ENCODE data around the gene PLXNA2.

PLXNA2 gene

GRCh38 chr1:208203848-208204609 is 40.2 kb downstream of the PLXNA2 start:
- DNase-seq: no peak

DNA sequence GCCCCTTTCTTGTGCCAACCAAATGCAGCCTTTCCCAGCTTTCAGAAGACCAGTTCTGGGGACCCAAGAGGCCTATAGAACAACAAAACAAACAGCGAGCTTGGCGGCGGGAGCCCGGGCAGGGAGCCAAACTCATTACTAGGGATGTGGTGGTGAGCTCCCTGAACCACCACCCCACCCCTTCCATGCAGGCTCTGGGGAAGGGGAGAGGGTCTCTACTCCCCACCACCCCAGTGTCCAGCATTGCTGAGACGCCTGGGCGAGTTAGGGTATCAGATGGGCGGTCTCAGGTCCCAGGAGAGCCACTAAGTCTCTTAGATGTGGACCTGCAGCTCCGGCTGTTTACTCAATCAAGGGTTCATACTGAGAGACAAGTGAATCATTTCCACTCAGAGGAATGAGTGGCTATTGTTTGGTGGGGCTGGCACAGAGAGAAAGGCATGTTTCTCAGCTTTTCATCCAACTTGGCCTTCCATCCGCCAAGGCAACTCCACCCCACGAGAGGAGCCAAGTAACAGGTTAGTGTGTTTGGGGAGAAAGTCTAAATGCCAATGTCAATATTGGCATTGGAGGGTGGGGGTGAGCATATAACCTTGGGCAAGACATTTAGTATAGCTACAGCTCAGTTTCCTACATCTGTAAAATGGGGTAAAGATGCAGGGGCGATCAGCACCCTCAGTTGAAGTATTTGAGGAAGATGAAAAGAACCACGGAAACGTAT is 40.9 kb downstream of the PLXNA2 start:
- no peak for DNase-seq

GRCh38 chr1:208202333-208202995 is 41.7 kb downstream of the PLXNA2 start:
- DNase-seq: no peak

- DNase-seq: no peak
Observed at GRCh38 chr1:208201229-208201628, 43.0 kb downstream of the PLXNA2 start.

DNA sequence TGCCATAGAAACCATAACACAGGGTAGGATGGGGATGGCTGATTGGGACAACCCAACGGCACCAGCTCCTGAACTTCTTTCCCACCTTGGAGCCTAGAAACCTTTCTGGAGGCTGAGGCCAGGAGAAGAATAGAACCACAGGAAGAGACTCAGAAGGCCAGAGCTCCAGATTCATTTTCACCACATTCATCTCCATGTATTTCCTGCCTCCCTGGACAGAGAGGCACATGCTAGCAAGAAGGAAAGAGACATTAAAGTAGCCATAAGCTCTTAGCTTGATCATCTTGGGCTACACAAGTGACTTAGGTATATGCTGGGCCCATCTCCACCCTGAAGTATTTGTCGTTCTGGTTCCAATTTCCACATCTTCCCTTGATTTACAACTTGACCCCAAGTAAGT is 44.1 kb downstream of the PLXNA2 start:
- no peak for DNase-seq

DNA sequence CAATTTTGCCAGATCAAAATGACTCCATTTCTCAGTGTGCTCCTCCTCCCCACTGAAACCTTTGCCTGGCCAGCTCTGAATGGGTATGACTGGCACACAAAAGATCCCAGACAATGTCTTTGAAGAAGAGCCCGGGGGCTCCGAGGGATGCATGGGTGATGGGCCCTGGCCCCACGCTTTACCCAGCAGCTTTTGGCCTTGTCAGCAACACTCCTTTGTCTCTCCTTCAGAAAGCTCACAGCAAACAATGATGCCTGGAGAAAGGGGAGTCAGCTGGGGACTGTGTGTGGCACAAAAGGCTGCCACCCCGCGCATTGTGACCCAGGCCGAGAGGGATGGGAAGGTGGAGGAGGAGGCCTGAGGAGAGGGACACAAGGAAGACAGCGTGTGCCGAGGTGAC is 45.9 kb downstream of the PLXNA2 start:
- DNase-seq: no peak

GRCh38 chr1:208194944-208195343 is 49.2 kb downstream of the PLXNA2 start:
- DNase-seq: no peak

GRCh38 chr1:208192995-208193394 is 51.2 kb downstream of the PLXNA2 start:
- DNase-seq: peak; percentile 3

DNA sequence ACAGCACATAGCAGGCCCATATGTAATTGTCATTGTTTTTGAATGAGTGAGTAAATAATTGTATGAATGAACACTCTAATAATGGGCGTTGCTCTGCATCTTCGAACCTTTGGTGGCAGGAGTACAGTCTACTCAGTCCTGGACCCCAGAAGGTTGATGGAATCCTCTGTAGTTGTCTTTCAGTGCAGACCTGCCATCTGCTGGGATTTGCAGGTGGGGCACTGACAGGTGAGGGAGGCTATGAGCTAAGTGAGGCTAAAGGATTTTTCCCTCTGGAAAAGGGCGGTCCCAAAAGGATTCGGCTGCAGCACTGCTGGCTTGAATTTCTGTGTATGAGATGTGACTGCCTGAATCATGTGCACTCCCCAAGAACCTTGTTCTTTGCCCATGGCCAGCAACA is 53.4 kb downstream of the PLXNA2 start:
- DNase-seq: no peak

DNA sequence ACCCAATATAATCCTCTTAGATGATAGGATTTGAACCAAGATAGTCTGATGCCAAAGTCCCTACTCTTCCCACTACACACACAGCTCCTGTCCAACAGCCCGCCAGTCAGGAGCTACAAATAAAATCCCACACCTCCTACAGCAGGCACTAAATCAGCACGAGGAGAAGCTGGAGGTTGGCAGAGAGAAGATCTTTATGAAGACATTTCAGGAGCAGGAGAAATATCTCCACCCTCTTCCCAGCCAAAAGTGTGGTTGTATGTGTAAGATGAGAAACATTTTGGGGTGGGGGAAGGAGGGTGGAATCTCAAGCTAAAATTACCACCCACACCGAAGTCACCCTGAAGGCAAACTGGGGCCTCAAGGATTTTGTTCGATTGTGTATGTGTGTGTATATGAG is 54.5 kb downstream of the PLXNA2 start:
- DNase-seq: no peak

DNA sequence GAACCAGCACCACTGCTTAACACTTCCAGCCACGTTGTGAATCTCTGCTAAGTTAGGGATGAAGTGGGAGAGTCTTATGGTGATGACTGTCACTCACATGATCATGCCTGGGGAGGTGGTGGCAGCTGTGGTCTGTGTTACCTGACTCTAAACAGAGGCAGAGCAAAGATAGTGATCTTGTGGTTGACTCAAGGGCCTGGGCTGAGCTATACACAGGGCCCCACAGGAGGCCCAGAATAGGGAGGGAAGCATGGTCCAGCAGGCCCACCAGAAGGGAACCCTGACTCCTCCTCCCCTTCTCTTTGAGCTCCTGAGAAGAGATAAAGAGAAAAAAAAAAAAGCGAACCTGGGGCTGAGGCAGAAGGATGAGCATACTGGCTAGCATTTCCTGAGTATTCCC is 55.0 kb downstream of the PLXNA2 start:
- DNase-seq: no peak

GRCh38 chr1:208188607-208189006 is 55.6 kb downstream of the PLXNA2 start:
- DNase-seq: no peak

DNA sequence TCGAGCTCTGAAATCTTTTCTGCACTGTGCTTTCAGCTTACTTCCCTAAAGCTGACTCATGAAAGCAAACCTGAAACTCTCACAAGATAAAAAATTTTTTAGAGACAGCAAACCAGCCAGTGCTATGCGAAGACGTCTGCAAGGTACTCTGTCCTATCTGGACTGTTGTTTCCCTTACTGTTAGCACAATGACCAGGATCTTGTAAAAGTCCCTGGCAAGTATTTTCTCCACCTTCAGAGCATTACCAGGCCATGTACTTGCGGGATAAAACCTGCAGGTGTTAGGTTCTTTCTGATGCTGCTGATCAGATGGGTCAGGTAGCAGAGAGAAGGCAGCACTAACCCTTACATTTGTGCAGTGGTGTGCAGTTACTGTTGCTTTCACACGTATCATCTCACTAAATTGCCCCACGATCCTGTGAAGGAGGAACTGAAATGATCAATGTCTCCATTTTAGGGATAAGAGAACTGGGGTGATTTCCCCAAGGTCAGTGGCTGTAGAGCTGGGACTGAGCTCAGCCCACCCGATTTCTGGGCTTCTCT is 56.6 kb downstream of the PLXNA2 start:
- peak; percentile 29 for DNase-seq

DNA sequence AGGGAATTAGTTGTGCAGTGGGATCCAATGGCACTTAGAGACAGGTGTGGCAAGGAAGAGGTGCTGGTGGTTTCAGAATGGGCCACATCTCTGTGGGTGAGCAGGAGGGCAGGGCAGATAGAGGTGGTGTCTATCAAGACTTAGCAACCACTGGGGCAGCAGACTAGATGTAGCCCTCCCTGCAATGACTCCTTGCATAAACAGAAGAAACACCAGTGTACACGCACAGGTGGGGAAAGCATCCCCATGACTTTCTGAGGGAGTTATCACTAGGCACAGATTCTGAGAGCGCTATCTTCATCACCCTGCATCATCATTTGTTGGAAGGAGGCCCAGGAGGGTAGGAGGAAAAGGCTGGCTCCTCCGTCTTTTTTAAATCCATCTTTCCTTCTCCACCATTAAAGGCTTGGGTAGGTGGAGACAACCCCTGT is 58.4 kb downstream of the PLXNA2 start:
- DNase-seq: no peak

- no peak for DNase-seq
Observed at GRCh38 chr1:208184966-208185654, 59.1 kb downstream of the PLXNA2 start.

- no peak for DNase-seq
Observed at GRCh38 chr1:208183977-208184911, 59.9 kb downstream of the PLXNA2 start.

- no peak for DNase-seq
Observed at GRCh38 chr1:208182880-208183645, 61.1 kb downstream of the PLXNA2 start.

GRCh38 chr1:208181364-208181763 is 62.8 kb downstream of the PLXNA2 start:
- no peak for DNase-seq

GRCh38 chr1:208180421-208180820 is 63.8 kb downstream of the PLXNA2 start:
- no peak for DNase-seq

- no peak for DNase-seq
Observed at GRCh38 chr1:208179961-208180409, 64.2 kb downstream of the PLXNA2 start.

DNA sequence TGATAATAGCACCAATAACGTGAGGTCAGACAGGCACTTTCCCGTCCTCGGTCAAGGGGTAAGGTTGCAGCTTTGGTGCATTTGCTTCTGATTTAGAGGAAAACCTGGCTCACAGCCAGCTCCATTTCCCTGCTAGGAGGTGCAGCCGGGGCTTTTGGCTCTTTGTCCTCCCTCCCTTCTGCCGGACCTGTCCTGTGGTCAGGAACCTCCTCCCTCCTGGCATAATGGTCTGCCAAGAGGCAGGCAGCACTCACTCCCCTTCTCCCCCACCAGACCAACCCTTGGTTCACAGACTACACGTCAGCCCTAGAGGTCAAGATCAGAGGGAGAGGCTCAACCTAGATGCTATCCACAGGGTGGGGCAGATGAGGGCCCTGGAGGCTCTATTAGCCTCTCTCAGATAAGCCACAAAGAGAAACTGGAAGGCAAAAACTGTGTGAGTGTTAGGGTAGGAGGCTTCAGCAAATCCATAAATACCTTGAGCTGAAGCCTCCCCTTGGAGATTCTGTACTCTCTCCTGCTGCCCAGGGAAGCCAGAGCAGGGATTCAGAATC is 64.8 kb downstream of the PLXNA2 start:
- DNase-seq: no peak

All from MV-4-11 (cell line).